GM18498 (cell line): ENCODE data around the gene TLK1.
"Not testable (repeated sequence)": the region's sequence is repeated elsewhere in the genome, so short reads cannot be mapped to it uniquely, and the experiment has no call there.

Experiments used
- ATAC-seq: cut with Tn5 transposase; IDR thresholded peaks from one replicate; pipeline ENCODE4 v1.9.1; 2021; ENCODE audit warnings: mild to moderate bottlenecking, moderate library complexity; ENCODE audit not compliant: unreplicated experiment

Gene TLK1

GRCh38 chr2:171146071-171146470 lies 14.6 kb downstream of the TLK1 start:
- ATAC-seq = no peak

GRCh38 chr2:171143670-171144062 lies 17.0 kb downstream of the TLK1 start:
- ATAC-seq = no peak

- ATAC-seq = no peak
Measured at GRCh38 chr2:171142398-171142797, 18.3 kb downstream of the TLK1 start.

- no peak for ATAC-seq
Measured at GRCh38 chr2:171141320-171141719, 19.4 kb downstream of the TLK1 start.

- ATAC-seq = no peak
Measured at GRCh38 chr2:171139860-171140259, 20.8 kb downstream of the TLK1 start.

- ATAC-seq = peak; percentile 94
Measured at GRCh38 chr2:171136024-171136423, 24.7 kb downstream of the TLK1 start.

GRCh38 chr2:171134624-171135230 lies 26.0 kb downstream of the TLK1 start:
- no peak for ATAC-seq

- ATAC-seq = no peak
Measured at GRCh38 chr2:171132086-171132485, 28.6 kb downstream of the TLK1 start.

- no peak for ATAC-seq
Measured at GRCh38 chr2:171128461-171128860, 32.2 kb downstream of the TLK1 start.

- ATAC-seq = no peak
Measured at GRCh38 chr2:171124541-171124940, 36.2 kb downstream of the TLK1 start.

GRCh38 chr2:171109571-171109970 lies 51.1 kb downstream of the TLK1 start:
- no peak for ATAC-seq

GRCh38 chr2:171109020-171109419 lies 51.7 kb downstream of the TLK1 start:
- ATAC-seq = no peak

GRCh38 chr2:171107803-171108202 lies 52.9 kb downstream of the TLK1 start:
- no peak for ATAC-seq

- no peak for ATAC-seq
Measured at GRCh38 chr2:171104379-171104778, 56.3 kb downstream of the TLK1 start.

- no peak for ATAC-seq
Measured at GRCh38 chr2:171102802-171103201, 57.9 kb downstream of the TLK1 start.

- ATAC-seq = no peak
Measured at GRCh38 chr2:171100370-171100769, 60.3 kb downstream of the TLK1 start.

GRCh38 chr2:171098607-171099006 lies 62.1 kb downstream of the TLK1 start:
- no peak for ATAC-seq

- ATAC-seq = no peak
Measured at GRCh38 chr2:171095014-171095582, 65.6 kb downstream of the TLK1 start.

- not testable (repeated sequence) for ATAC-seq
Measured at GRCh38 chr2:171091517-171091916, 69.2 kb downstream of the TLK1 start.

GRCh38 chr2:171089489-171089888 lies 71.2 kb downstream of the TLK1 start:
- ATAC-seq = no peak

GRCh38 chr2:171088057-171088834 lies 72.4 kb downstream of the TLK1 start:
- ATAC-seq = no peak

- no peak for ATAC-seq
Measured at GRCh38 chr2:171087547-171087946, 73.1 kb downstream of the TLK1 start.
